GM23338 (cell line): ENCODE data around the gene SLC38A10. TPM values are rescaled to one million over a fixed set of nuclear protein-coding genes. Genes with fewer than 3 reads are reported as not detected.

Experiments
- ATAC-seq: fragments of 200-7000 bp; cut with Tn5 transposase; 3 replicates; pipeline ENCODE4 v1.9.1; 2020
- DNase-seq: peaks from one replicate; pipeline ENCODE4 v3.0.0-alpha.2; 2015; ENCODE audit warnings: low spot score
- H2AFZ ChIP-seq: fragments of 200-600 bp; sonication (generic); 2 replicates; pipeline ENCODE4 v1.8.0; 2016; ENCODE audit warnings: antibody characterized with exemption, mild to moderate bottlenecking, moderate library complexity
- H3F3A ChIP-seq: fragments of 200-600 bp; sonication (generic); replicated peaks from 2 replicates; pipeline ENCODE4 v1.8.0; 2017; ENCODE audit warnings: antibody characterized with exemption, mixed run types, low read depth
- H3K27ac ChIP-seq: fragments of 200-600 bp; sonication (generic); 2 replicates; pipeline ENCODE4 v1.6.1; 2016; ENCODE audit warnings: low read depth
- H3K27me3 ChIP-seq: fragments of 200-600 bp; sonication (generic); 2 replicates; pipeline ENCODE4 v1.8.0; 2016; ENCODE audit warnings: mild to moderate bottlenecking, mixed run types, moderate library complexity; ENCODE audit not compliant: insufficient read depth
- H3K36me3 ChIP-seq: fragments of 200-600 bp; sonication (generic); 2 replicates; pipeline ENCODE4 v1.8.0; 2016; ENCODE audit warnings: mild to moderate bottlenecking; ENCODE audit not compliant: insufficient read depth
- H3K4me1 ChIP-seq: fragments of 200-600 bp; sonication (generic); 2 replicates; pipeline ENCODE4 v1.8.0; 2016; ENCODE audit warnings: mild to moderate bottlenecking, moderate library complexity; ENCODE audit not compliant: insufficient read depth
- H3K4me2 ChIP-seq: fragments of 200-600 bp; sonication (generic); 2 replicates; pipeline ENCODE4 v1.7.1; 2017; ENCODE audit warnings: mixed run types
- H3K4me3 ChIP-seq: fragments of 200-600 bp; sonication (generic); 2 replicates; pipeline ENCODE4 v1.6.1; 2016; ENCODE audit warnings: mixed run types
- H3K79me2 ChIP-seq: fragments of 200-600 bp; sonication (generic); replicated peaks from 2 replicates; pipeline ENCODE4 v1.8.0; 2017; ENCODE audit warnings: mild to moderate bottlenecking; ENCODE audit not compliant: insufficient read depth
- H3K9me2 ChIP-seq: fragments of 200-600 bp; sonication (generic); 2 replicates; pipeline ENCODE4 v1.8.0; 2017; ENCODE audit not compliant: insufficient read depth
- H4K20me1 ChIP-seq: fragments of 200-600 bp; sonication (generic); replicated peaks from 2 replicates; pipeline ENCODE4 v1.8.0; 2017; ENCODE audit warnings: mild to moderate bottlenecking; ENCODE audit not compliant: insufficient read depth
- H3K27ac Mint-ChIP-seq: 2 replicates; pipeline ENCODE4 v1.8.0; 2020; ENCODE audit warnings: inconsistent platforms, mild to moderate bottlenecking, moderate library complexity, mixed read lengths
- H3K27me3 Mint-ChIP-seq: 3 replicates; pipeline ENCODE4 v1.8.0; 2022; ENCODE audit warnings: low read depth, mild to moderate bottlenecking, moderate library complexity, mixed read lengths, inconsistent platforms; ENCODE audit not compliant: insufficient read depth, poor library complexity
- H3K36me3 Mint-ChIP-seq: 3 replicates; pipeline ENCODE4 v1.8.0; 2021; ENCODE audit warnings: low read depth, mild to moderate bottlenecking, inconsistent platforms, moderate library complexity, mixed read lengths
- H3K4me1 Mint-ChIP-seq: 3 replicates; pipeline ENCODE4 v1.8.0; 2020; ENCODE audit warnings: mild to moderate bottlenecking, inconsistent platforms, mixed read lengths
- H3K4me3 Mint-ChIP-seq: 3 replicates; pipeline ENCODE4 v1.8.0; 2021; ENCODE audit warnings: moderate library complexity, mild to moderate bottlenecking, inconsistent platforms, mixed read lengths
- H3K9me3 Mint-ChIP-seq: 3 replicates; pipeline ENCODE4 v1.8.0; 2020; ENCODE audit warnings: moderate library complexity, mild to moderate bottlenecking, inconsistent platforms, mixed read lengths
- CREB1 ChIP-seq: fragments of 250-450 bp; sonication (Bioruptor Pico); IDR thresholded peaks from 2 replicates; pipeline ENCODE4 v1.5.0; 2020; ENCODE audit warnings: low read depth, mild to moderate bottlenecking, moderate library complexity
- EZH2 ChIP-seq: fragments of 200-600 bp; sonication (generic); IDR thresholded peaks from one replicate; pipeline ENCODE4 v1.8.0; 2017; ENCODE audit warnings: antibody characterized with exemption, mild to moderate bottlenecking, low read depth; ENCODE audit not compliant: unreplicated experiment
- EZH2phosphoT487 ChIP-seq: fragments of 200-600 bp; sonication (generic); IDR thresholded peaks from one replicate; pipeline ENCODE4 v1.8.1; 2018; ENCODE audit warnings: antibody characterized with exemption; ENCODE audit not compliant: unreplicated experiment
- NANOG ChIP-seq: IDR thresholded peaks from 2 replicates; pipeline ENCODE4 v1.6.1; 2016; ENCODE audit warnings: antibody characterized with exemption, borderline replicate concordance
- POLR2AphosphoS5 ChIP-seq: IDR thresholded peaks from 2 replicates; pipeline ENCODE4 v1.6.1; 2016; ENCODE audit warnings: antibody characterized with exemption, low read depth
- STAT1 ChIP-seq: IDR thresholded peaks from one replicate; pipeline ENCODE4 v1.6.1; 2016; ENCODE audit warnings: antibody characterized with exemption; ENCODE audit not compliant: unreplicated experiment
- ZNF331 ChIP-seq: fragments of 250-450 bp; sonication (Bioruptor Pico); IDR thresholded peaks from 2 replicates; pipeline ENCODE4 v1.5.0; 2020; ENCODE audit warnings: low read depth, mild to moderate bottlenecking, moderate library complexity
- polyA plus RNA-seq: library from polyadenylated mRNA; unstranded; fragments of >200 nt; fragmentation: Nextera tagmentation; extraction: Ambion mirVana; gene quantifications from 2 replicates; pipeline ENCODE4 v1.2.1, GENCODE V29; 2016
- total RNA-seq: library from RNA; depleted of rRNA; stranded (reverse); fragments of >200 nt; shearing (Covaris generic); gene quantifications from 2 replicates; pipeline ENCODE4 v1.2.3, GENCODE V29; 2014
- TF ChIP-seq, protein P1 (sequence below): IDR thresholded peaks from one replicate; pipeline ENCODE4 v1.6.1; 2018; ENCODE audit warnings: antibody characterized with exemption; ENCODE audit not compliant: unreplicated experiment
- TF ChIP-seq, protein P2 (sequence below), 2 experiments: fragments of 200-600 bp in 1 of 2; sonication (generic) in 1 of 2; conservative IDR thresholded peaks; 2 replicates each; pipeline versions ENCODE4 v1.5.1 to v1.6.1; 2016 to 2017; ENCODE audit warnings: antibody characterized with exemption in 2 of 2, low read depth in 2 of 2, mild to moderate bottlenecking in 2 of 2, moderate library complexity in 1 of 2
- TF ChIP-seq, protein P3 (sequence below): fragments of 250-450 bp; sonication (Bioruptor Pico); IDR thresholded peaks from 2 replicates; pipeline ENCODE4 v1.5.0; 2020; ENCODE audit warnings: mild to moderate bottlenecking, moderate library complexity
- TF ChIP-seq, protein P4 (sequence below): IDR thresholded peaks from 2 replicates; pipeline ENCODE4 v1.6.1; 2016; ENCODE audit warnings: antibody characterized with exemption

The SLC38A10 gene
- total and polyA plus RNA-seq, 2 experiments from 2014 or later = 17.1 to 55.8 TPM

DNA sequence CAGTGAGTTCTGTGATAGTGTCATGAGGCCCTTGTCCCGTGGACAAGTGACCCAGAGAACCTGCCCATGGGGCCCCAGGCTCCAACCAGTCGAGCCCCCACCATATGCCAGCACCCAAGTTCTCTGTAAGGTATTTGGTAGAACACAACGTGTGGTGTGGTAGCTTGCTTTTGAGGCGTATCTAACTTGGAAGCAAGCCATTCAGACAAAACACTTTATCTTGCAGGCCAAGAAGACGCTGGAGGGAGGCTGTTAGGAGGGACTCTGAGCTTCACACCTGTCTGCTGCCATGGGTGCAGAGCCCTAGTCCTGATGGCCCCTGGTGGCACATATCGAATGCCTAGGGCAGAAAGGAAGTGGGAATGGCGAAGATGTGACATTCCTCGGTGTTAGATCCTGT is 54.3 kb downstream of the SLC38A10 start:
- H3K27ac Mint-ChIP-seq = no peak overlapping the region
- Histone ChIP-seq H3K4me1 (no peaks in the 10 kb centered on the region; the same call in 1 of the 2 replicates), H3K79me2 (peaks cover 17% of the 10 kb centered on the region), H3K9me2 (no peaks in the 10 kb centered on the region), H2AFZ (no peak overlapping the region), H3F3A (peaks cover 11% of the 10 kb centered on the region; the same call in 1 of the 2 replicates), H3K27me3 (no peaks in the 10 kb centered on the region), H3K36me3 (no peaks in the 10 kb centered on the region), H3K4me3 (peak overlapping the region; percentile 96; the same call in 1 of the 2 replicates), H3K27ac (no peak overlapping the region), H3K4me2 (peak overlapping the region; percentile 14; the same call in 1 of the 2 replicates), H4K20me1 (peaks cover 6% of the 10 kb centered on the region; the same call in 1 of the 2 replicates)
- H3K4me3 Mint-ChIP-seq = peak overlapping the region; percentile 96
- no peaks in the 10 kb centered on the region; the same call in 2 of the 3 replicates for H3K9me3 Mint-ChIP-seq
- peaks cover 16% of the 10 kb centered on the region for H3K36me3 Mint-ChIP-seq
- ATAC-seq = no peak
- peaks cover 28% of the 10 kb centered on the region for H3K4me1 Mint-ChIP-seq
- TF ChIP-seq EZH2 (no peak), STAT1 (no peak), NANOG (no peak), CREB1 (no peak), POLR2AphosphoS5 (no peak), ZNF331 (CRISPR knock-in tag) (no peak), EZH2phosphoT487 (no peak)
- TF ChIP-seq, protein P1, sequence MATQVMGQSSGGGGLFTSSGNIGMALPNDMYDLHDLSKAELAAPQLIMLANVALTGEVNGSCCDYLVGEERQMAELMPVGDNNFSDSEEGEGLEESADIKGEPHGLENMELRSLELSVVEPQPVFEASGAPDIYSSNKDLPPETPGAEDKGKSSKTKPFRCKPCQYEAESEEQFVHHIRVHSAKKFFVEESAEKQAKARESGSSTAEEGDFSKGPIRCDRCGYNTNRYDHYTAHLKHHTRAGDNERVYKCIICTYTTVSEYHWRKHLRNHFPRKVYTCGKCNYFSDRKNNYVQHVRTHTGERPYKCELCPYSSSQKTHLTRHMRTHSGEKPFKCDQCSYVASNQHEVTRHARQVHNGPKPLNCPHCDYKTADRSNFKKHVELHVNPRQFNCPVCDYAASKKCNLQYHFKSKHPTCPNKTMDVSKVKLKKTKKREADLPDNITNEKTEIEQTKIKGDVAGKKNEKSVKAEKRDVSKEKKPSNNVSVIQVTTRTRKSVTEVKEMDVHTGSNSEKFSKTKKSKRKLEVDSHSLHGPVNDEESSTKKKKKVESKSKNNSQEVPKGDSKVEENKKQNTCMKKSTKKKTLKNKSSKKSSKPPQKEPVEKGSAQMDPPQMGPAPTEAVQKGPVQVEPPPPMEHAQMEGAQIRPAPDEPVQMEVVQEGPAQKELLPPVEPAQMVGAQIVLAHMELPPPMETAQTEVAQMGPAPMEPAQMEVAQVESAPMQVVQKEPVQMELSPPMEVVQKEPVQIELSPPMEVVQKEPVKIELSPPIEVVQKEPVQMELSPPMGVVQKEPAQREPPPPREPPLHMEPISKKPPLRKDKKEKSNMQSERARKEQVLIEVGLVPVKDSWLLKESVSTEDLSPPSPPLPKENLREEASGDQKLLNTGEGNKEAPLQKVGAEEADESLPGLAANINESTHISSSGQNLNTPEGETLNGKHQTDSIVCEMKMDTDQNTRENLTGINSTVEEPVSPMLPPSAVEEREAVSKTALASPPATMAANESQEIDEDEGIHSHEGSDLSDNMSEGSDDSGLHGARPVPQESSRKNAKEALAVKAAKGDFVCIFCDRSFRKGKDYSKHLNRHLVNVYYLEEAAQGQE = no peak
- TF ChIP-seq, protein P2, sequence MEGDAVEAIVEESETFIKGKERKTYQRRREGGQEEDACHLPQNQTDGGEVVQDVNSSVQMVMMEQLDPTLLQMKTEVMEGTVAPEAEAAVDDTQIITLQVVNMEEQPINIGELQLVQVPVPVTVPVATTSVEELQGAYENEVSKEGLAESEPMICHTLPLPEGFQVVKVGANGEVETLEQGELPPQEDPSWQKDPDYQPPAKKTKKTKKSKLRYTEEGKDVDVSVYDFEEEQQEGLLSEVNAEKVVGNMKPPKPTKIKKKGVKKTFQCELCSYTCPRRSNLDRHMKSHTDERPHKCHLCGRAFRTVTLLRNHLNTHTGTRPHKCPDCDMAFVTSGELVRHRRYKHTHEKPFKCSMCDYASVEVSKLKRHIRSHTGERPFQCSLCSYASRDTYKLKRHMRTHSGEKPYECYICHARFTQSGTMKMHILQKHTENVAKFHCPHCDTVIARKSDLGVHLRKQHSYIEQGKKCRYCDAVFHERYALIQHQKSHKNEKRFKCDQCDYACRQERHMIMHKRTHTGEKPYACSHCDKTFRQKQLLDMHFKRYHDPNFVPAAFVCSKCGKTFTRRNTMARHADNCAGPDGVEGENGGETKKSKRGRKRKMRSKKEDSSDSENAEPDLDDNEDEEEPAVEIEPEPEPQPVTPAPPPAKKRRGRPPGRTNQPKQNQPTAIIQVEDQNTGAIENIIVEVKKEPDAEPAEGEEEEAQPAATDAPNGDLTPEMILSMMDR (conservative IDR thresholded peaks at IDR 0.05; ENCODE audit: low read depth in 2 of 2) = no peak
- TF ChIP-seq, protein P3, sequence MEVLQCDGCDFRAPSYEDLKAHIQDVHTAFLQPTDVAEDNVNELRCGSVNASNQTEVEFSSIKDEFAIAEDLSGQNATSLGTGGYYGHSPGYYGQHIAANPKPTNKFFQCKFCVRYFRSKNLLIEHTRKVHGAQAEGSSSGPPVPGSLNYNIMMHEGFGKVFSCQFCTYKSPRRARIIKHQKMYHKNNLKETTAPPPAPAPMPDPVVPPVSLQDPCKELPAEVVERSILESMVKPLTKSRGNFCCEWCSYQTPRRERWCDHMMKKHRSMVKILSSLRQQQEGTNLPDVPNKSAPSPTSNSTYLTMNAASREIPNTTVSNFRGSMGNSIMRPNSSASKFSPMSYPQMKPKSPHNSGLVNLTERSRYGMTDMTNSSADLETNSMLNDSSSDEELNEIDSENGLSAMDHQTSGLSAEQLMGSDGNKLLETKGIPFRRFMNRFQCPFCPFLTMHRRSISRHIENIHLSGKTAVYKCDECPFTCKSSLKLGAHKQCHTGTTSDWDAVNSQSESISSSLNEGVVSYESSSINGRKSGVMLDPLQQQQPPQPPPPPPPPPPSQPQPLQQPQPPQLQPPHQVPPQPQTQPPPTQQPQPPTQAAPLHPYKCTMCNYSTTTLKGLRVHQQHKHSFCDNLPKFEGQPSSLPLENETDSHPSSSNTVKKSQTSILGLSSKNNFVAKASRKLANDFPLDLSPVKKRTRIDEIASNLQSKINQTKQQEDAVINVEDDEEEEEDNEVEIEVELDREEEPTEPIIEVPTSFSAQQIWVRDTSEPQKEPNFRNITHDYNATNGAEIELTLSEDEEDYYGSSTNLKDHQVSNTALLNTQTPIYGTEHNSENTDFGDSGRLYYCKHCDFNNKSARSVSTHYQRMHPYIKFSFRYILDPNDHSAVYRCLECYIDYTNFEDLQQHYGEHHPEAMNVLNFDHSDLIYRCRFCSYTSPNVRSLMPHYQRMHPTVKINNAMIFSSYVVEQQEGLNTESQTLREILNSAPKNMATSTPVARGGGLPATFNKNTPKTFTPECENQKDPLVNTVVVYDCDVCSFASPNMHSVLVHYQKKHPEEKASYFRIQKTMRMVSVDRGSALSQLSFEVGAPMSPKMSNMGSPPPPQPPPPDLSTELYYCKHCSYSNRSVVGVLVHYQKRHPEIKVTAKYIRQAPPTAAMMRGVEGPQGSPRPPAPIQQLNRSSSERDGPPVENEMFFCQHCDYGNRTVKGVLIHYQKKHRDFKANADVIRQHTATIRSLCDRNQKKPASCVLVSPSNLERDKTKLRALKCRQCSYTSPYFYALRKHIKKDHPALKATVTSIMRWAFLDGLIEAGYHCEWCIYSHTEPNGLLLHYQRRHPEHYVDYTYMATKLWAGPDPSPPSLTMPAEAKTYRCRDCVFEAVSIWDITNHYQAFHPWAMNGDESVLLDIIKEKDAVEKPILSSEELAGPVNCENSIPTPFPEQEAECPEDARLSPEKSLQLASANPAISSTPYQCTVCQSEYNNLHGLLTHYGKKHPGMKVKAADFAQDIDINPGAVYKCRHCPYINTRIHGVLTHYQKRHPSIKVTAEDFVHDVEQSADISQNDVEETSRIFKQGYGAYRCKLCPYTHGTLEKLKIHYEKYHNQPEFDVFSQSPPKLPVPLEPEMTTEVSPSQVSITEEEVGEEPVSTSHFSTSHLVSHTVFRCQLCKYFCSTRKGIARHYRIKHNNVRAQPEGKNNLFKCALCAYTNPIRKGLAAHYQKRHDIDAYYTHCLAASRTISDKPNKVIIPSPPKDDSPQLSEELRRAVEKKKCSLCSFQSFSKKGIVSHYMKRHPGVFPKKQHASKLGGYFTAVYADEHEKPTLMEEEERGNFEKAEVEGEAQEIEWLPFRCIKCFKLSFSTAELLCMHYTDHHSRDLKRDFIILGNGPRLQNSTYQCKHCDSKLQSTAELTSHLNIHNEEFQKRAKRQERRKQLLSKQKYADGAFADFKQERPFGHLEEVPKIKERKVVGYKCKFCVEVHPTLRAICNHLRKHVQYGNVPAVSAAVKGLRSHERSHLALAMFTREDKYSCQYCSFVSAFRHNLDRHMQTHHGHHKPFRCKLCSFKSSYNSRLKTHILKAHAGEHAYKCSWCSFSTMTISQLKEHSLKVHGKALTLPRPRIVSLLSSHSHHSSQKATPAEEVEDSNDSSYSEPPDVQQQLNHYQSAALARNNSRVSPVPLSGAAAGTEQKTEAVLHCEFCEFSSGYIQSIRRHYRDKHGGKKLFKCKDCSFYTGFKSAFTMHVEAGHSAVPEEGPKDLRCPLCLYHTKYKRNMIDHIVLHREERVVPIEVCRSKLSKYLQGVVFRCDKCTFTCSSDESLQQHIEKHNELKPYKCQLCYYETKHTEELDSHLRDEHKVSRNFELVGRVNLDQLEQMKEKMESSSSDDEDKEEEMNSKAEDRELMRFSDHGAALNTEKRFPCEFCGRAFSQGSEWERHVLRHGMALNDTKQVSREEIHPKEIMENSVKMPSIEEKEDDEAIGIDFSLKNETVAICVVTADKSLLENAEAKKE (CRISPR knock-in tag) = no peak
- TF ChIP-seq, protein P4, sequence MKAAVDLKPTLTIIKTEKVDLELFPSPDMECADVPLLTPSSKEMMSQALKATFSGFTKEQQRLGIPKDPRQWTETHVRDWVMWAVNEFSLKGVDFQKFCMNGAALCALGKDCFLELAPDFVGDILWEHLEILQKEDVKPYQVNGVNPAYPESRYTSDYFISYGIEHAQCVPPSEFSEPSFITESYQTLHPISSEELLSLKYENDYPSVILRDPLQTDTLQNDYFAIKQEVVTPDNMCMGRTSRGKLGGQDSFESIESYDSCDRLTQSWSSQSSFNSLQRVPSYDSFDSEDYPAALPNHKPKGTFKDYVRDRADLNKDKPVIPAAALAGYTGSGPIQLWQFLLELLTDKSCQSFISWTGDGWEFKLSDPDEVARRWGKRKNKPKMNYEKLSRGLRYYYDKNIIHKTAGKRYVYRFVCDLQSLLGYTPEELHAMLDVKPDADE = no peak
- no peak for DNase-seq
- peaks cover 21% of the 10 kb centered on the region for H3K27me3 Mint-ChIP-seq
